Body of pancreas (tissue), 4 donors: ENCODE measurements around the gene DTX4.

ENCODE experiments used
- CTCF ChIP-seq, 7 experiments: fragments of 450-650 bp in 4 of 7; fragments of 200-600 bp in 3 of 7; sonication (generic) in 3 of 7; IDR thresholded peaks; one replicate each; pipeline ENCODE4 v1.5.1; 2016 to 2019; ENCODE audit warnings: antibody characterized with exemption in 7 of 7
- POLR2A ChIP-seq, 3 donors: fragments of 450-650 bp; IDR thresholded peaks; one replicate each; pipeline ENCODE4 v1.6.1; 2016; ENCODE audit warnings: antibody characterized with exemption in 3 of 3, mild to moderate bottlenecking in 2 of 3

- TF ChIP-seq CTCF (IDR thresholded peaks at IDR 0.05) (no peak), POLR2A (IDR thresholded peaks at IDR 0.05) (no peak)
These were observed 8.3 kb downstream of the DTX4 start for GRCh38 chr11:59180168-59180776.
